CD14-positive monocyte (primary cell): Measurements from ENCODE around the gene NR2E1. TPM values are rescaled to one million over a fixed set of nuclear protein-coding genes. Genes with fewer than 3 reads are reported as not detected.

ENCODE experiments used
- DNase-seq, 3 donors: peaks; one replicate each; pipeline ENCODE4 v3.0.0-alpha.2; 2011 to 2022
- H2AFZ ChIP-seq: 2 replicates; pipeline ENCODE4 v1.6.0; 2012; ENCODE audit warnings: mild to moderate bottlenecking, low read depth, low read length, inconsistent platforms; ENCODE audit not compliant: insufficient read depth, poor library complexity, severe bottlenecking
- H3K27ac ChIP-seq, 2 donors: 1 replicate in 1 of 2; 2 replicates in 1 of 2; pipeline ENCODE4 v1.5.1; 2012 to 2013; ENCODE audit warnings: low read length in 2 of 2, control low read depth in 1 of 2, inconsistent platforms in 1 of 2, low read depth in 1 of 2, mild to moderate bottlenecking in 1 of 2
- H3K27me3 ChIP-seq, 2 donors: one replicate each; pipeline versions ENCODE4 v1.6.0 to v1.6.1; 2011 to 2013; ENCODE audit warnings: low read length in 2 of 2; ENCODE audit not compliant: control insufficient read depth in 2 of 2, insufficient read depth in 2 of 2
- H3K36me3 ChIP-seq, 2 donors: replicated peaks in 1 of 2; 1 replicate in 1 of 2; 2 replicates in 1 of 2; pipeline versions ENCODE4 v1.5.1 to v1.6.1; 2012 to 2013; ENCODE audit warnings: low read length in 2 of 2, control low read depth in 1 of 2, inconsistent platforms in 1 of 2, mild to moderate bottlenecking in 1 of 2; ENCODE audit not compliant: insufficient read depth in 2 of 2, control insufficient read depth in 1 of 2
- H3K4me1 ChIP-seq, 2 donors: 1 replicate in 1 of 2; 2 replicates in 1 of 2; pipeline versions ENCODE4 v1.5.1 to v1.6.1; 2012 to 2013; ENCODE audit warnings: low read length in 2 of 2, control low read depth in 1 of 2, inconsistent platforms in 1 of 2, mild to moderate bottlenecking in 1 of 2, moderate library complexity in 1 of 2; ENCODE audit not compliant: insufficient read depth in 2 of 2, control insufficient read depth in 1 of 2
- H3K4me2 ChIP-seq: replicated peaks from 2 replicates; pipeline ENCODE3; 2012; ENCODE audit warnings: low read length, moderate library complexity, mild to moderate bottlenecking; ENCODE audit not compliant: poor library complexity, severe bottlenecking; ENCODE audit errors: extremely low read depth
- H3K4me3 ChIP-seq, 3 experiments: fragments of 200-600 bp in 1 of 3; sonication (generic) in 1 of 3; replicated peaks in 1 of 3; 1 replicate in 2 of 3; 2 replicates in 1 of 3; pipeline ENCODE4 v1.5.1; 2011 to 2013; ENCODE audit warnings: low read length in 3 of 3, mild to moderate bottlenecking in 3 of 3, control low read depth in 2 of 3, low read depth in 2 of 3, inconsistent platforms in 1 of 3, moderate library complexity in 1 of 3
- H3K79me2 ChIP-seq: 2 replicates; pipeline ENCODE4 v1.6.0; 2012; ENCODE audit warnings: mild to moderate bottlenecking, control low read depth, inconsistent platforms, low read length, moderate library complexity; ENCODE audit not compliant: insufficient read depth
- H3K9ac ChIP-seq: 2 replicates; pipeline ENCODE4 v1.6.0; 2017; ENCODE audit warnings: low read length, mild to moderate bottlenecking; ENCODE audit not compliant: insufficient read depth, poor library complexity, severe bottlenecking
- H3K9me3 ChIP-seq, 2 donors: replicated peaks in 1 of 2; 1 replicate in 1 of 2; 2 replicates in 1 of 2; pipeline versions ENCODE4 v1.5.1 to v1.6.1; 2012 to 2013; ENCODE audit warnings: low read length in 2 of 2, control low read depth in 1 of 2; ENCODE audit not compliant: control insufficient read depth in 1 of 2, insufficient read depth in 1 of 2
- H4K20me1 ChIP-seq: 2 replicates; pipeline ENCODE4 v1.6.0; 2012; ENCODE audit warnings: mild to moderate bottlenecking, low read length, control low read depth, moderate library complexity; ENCODE audit not compliant: insufficient read depth
- H3K27ac Mint-ChIP-seq, 7 donors: one replicate each; pipeline ENCODE4 v1.8.0; 2020; ENCODE audit warnings: mild to moderate bottlenecking in 7 of 7, mixed read lengths in 7 of 7, moderate library complexity in 6 of 7, inconsistent platforms in 2 of 7
- H3K27me3 Mint-ChIP-seq, 3 donors: one replicate each; pipeline ENCODE4 v1.8.0; 2021 to 2022; ENCODE audit warnings: low read depth in 3 of 3, mild to moderate bottlenecking in 3 of 3, mixed read lengths in 3 of 3, moderate library complexity in 3 of 3, inconsistent platforms in 1 of 3
- H3K36me3 Mint-ChIP-seq, 2 donors: one replicate each; pipeline ENCODE4 v1.8.0; 2020; ENCODE audit warnings: mixed read lengths in 2 of 2, inconsistent platforms in 1 of 2, mild to moderate bottlenecking in 1 of 2
- H3K4me1 Mint-ChIP-seq: one replicate; pipeline ENCODE4 v1.8.0; 2020; ENCODE audit warnings: mild to moderate bottlenecking, mixed read lengths
- H3K4me3 Mint-ChIP-seq, 2 donors: one replicate each; pipeline ENCODE4 v1.8.0; 2020; ENCODE audit warnings: mild to moderate bottlenecking in 2 of 2, mixed read lengths in 2 of 2, moderate library complexity in 1 of 2
- H3K9me3 Mint-ChIP-seq, 7 donors: one replicate each; pipeline ENCODE4 v1.8.0; 2020 to 2022; ENCODE audit warnings: mixed read lengths in 7 of 7, mild to moderate bottlenecking in 6 of 7, moderate library complexity in 6 of 7, inconsistent platforms in 2 of 7
- WGBS: methylation state at CpG from one replicate; pipeline ENCODE4 v1.1.5; 2013; ENCODE audit warnings: missing lambda C conversion rate; ENCODE audit not compliant: insufficient coverage; 5-methylcytosine and 5-hydroxymethylcytosine counted together
- intact Hi-C, 2 donors: fragments of 100-400 bp; cut with micrococcal nuclease; formaldehyde crosslinking; loops; one replicate each; pipeline versions ENCODE4 v1.15.0 to v1.15.1; 2023
- polyA plus RNA-seq, 3 donors: library from polyadenylated mRNA; depleted of rRNA in 1 of 3; unstranded in 2 of 3; stranded (reverse) in 1 of 3; fragments of 300-500 nt in 2 of 3; fragments of >200 nt in 1 of 3; fragmentation: Illumina TruSeq in 2 of 3; gene quantifications; 1 replicate in 2 of 3; 2 replicates in 1 of 3; pipeline ENCODE4 v1.2.3, GENCODE V29; 2012 to 2021
- TF ChIP-seq, protein P1 (sequence below): fragments of 200-600 bp; IDR thresholded peaks from one replicate; pipeline ENCODE4 v1.8.0; 2022; ENCODE audit warnings: antibody characterized with exemption, mild to moderate bottlenecking

Gene NR2E1
- polyA plus RNA-seq, 3 donors = not detected

DNA sequence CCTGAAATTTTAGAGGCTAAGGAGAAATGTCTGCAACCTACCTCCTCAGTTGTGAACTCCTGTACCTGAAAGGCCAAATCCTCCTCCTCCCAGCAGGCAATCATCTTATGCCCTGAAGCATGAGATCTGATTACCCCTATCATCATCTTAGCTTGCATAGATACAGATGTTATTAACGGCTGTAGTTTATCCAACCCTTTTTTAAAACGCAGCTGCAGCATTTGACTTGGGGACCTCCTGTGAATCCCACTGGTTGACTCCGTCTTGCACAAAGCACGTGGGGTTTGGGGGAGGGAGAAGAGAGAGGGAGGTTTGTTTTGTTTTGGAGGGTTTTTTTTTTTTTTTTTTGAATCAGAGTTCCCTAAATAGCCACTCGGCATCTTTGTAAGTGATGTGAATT lies 5.8 kb upstream of the NR2E1 start:
- TF ChIP-seq, protein P1, sequence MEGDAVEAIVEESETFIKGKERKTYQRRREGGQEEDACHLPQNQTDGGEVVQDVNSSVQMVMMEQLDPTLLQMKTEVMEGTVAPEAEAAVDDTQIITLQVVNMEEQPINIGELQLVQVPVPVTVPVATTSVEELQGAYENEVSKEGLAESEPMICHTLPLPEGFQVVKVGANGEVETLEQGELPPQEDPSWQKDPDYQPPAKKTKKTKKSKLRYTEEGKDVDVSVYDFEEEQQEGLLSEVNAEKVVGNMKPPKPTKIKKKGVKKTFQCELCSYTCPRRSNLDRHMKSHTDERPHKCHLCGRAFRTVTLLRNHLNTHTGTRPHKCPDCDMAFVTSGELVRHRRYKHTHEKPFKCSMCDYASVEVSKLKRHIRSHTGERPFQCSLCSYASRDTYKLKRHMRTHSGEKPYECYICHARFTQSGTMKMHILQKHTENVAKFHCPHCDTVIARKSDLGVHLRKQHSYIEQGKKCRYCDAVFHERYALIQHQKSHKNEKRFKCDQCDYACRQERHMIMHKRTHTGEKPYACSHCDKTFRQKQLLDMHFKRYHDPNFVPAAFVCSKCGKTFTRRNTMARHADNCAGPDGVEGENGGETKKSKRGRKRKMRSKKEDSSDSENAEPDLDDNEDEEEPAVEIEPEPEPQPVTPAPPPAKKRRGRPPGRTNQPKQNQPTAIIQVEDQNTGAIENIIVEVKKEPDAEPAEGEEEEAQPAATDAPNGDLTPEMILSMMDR = no peak
- H2AFZ ChIP-seq = no peak overlapping the region
- peaks cover 96 to 100% (median 98%) of the 10 kb centered on the region in 3 donors for H3K27me3 Mint-ChIP-seq
- H3K4me3 ChIP-seq = no peak overlapping the region
- no peak for DNase-seq
- H3K9me3 ChIP-seq = peaks cover 0 to 70% of the 10 kb centered on the region in 2 donors
- no peaks in the 10 kb centered on the region for H3K79me2 ChIP-seq
- intact Hi-C loops = no loop called here
- H3K4me3 Mint-ChIP-seq = peak overlapping the region in 1 of 2 donors; percentile 75
- H3K4me1 ChIP-seq = peaks cover 4 to 14% of the 10 kb centered on the region in 2 donors
- H3K4me1 Mint-ChIP-seq = peaks cover 19% of the 10 kb centered on the region
- no peak overlapping the region for H3K27ac Mint-ChIP-seq
- peaks cover 98 to 100% of the 10 kb centered on the region in 2 donors for H3K27me3 ChIP-seq
- no peak overlapping the region for H3K4me2 ChIP-seq
- peaks cover 1 to 33% (median 13%) of the 10 kb centered on the region in 7 donors for H3K9me3 Mint-ChIP-seq
- H3K9ac ChIP-seq = no peak overlapping the region
- no peaks in the 10 kb centered on the region for H3K36me3 ChIP-seq
- WGBS = no CpG with 5 or more reads among the region's 5 CpGs
- no peak overlapping the region for H3K27ac ChIP-seq
- H3K36me3 Mint-ChIP-seq = peaks cover 7 to 8% of the 10 kb centered on the region in 2 donors
- H4K20me1 ChIP-seq = no peaks in the 10 kb centered on the region

DNA sequence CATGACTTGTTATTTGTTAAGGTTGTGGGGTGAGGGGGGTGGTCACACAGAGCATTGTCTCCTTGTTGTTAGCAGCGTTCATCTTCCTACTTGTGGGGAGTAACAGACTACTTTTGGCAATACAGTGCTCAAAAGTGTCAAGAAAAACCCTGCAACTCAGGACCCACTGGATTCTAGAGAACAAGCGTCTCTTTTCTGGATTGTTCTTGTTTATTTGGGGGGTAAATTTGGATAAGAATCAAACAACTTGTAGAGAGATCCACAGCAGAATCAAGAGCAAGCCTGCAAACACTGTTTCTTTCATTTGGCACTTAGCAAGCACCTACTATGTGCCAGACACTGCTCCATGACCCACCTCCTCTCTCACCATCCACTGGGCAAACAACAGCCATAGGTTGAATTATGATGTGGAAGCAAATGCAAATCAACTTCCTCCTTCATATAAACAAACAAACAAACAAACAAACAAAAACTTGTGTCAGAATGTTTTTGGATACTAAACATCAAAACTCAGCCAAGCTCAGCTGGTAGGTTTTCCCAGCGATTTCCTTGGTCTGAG lies 4.0 kb upstream of the NR2E1 start:
- H3K9ac ChIP-seq = no peak overlapping the region
- no peaks in the 10 kb centered on the region for H3K79me2 ChIP-seq
- H4K20me1 ChIP-seq = no peaks in the 10 kb centered on the region
- Mint-ChIP-seq H3K4me3 (peak overlapping the region in 1 of 2 donors; percentile 72), H3K4me1 (peaks cover 29% of the 10 kb centered on the region), H3K36me3 (peaks cover 8 to 9% of the 10 kb centered on the region in 2 donors), H3K27ac (no peak overlapping the region), H3K9me3 (peaks cover 1 to 28% (median 13%) of the 10 kb centered on the region in 7 donors), H3K27me3 (peaks cover 95 to 99% (median 99%) of the 10 kb centered on the region in 3 donors)
- no peak overlapping the region for H3K27ac ChIP-seq
- intact Hi-C loops = no loop called here
- H2AFZ ChIP-seq = no peak overlapping the region
- TF ChIP-seq, protein P1 = no peak
- H3K4me1 ChIP-seq = peaks cover 4 to 28% of the 10 kb centered on the region in 2 donors
- DNase-seq = no peak
- peaks cover 0 to 72% of the 10 kb centered on the region in 2 donors for H3K9me3 ChIP-seq
- H3K4me2 ChIP-seq = no peak overlapping the region
- WGBS = 0% methylated on average over 1 of the region's 3 CpGs
- H3K36me3 ChIP-seq = no peaks in the 10 kb centered on the region
- no peak overlapping the region for H3K4me3 ChIP-seq
- peaks cover 97 to 99% of the 10 kb centered on the region in 2 donors for H3K27me3 ChIP-seq
